HepG2 (cell line): ENCODE measurements around the gene CIAO3. TPM values are rescaled to one million over a fixed set of nuclear protein-coding genes. Genes with fewer than 3 reads are reported as not detected.

Experiments used
- AGO2 ChIP-seq: fragments of 200-400 bp; formaldehyde crosslinking; optimal IDR thresholded peaks from 2 replicates; pipeline ENCODE3; 2017; ENCODE audit warnings: mild to moderate bottlenecking, low read depth, low read length, moderate library complexity
- ATF7 ChIP-seq, 2 experiments: fragments of 450-650 bp in 1 of 2; sonication (generic) in 1 of 2; formaldehyde crosslinking in 1 of 2; IDR thresholded peaks; 2 replicates each; pipeline versions ENCODE4 v1.4.0 to v1.6.1; 2016 to 2020; ENCODE audit warnings: antibody characterized with exemption in 1 of 2, mild to moderate bottlenecking in 1 of 2, missing genetic modification reagents in 1 of 2
- BRCA1 ChIP-seq: sonication (generic); formaldehyde crosslinking; IDR thresholded peaks from 2 replicates; pipeline ENCODE4 v1.4.0; 2020; ENCODE audit warnings: missing genetic modification reagents
- CC2D1A ChIP-seq: sonication (generic); formaldehyde crosslinking; IDR thresholded peaks from 2 replicates; pipeline ENCODE4 v1.8.1; 2023; ENCODE audit warnings: mild to moderate bottlenecking, missing genetic modification reagents
- EEA1 ChIP-seq: sonication (generic); formaldehyde crosslinking; IDR thresholded peaks from 2 replicates; pipeline ENCODE4 v1.5.1; 2020; ENCODE audit warnings: mild to moderate bottlenecking, missing genetic modification reagents, borderline replicate concordance
- FIP1L1 ChIP-seq: fragments of 200-400 bp; formaldehyde crosslinking; IDR thresholded peaks from 2 replicates; pipeline ENCODE4 v1.6.1; 2018; ENCODE audit warnings: low read depth, mild to moderate bottlenecking, low read length, moderate library complexity, borderline replicate concordance; ENCODE audit not compliant: insufficient read depth
- GPN1 ChIP-seq: sonication (generic); formaldehyde crosslinking; IDR thresholded peaks from 2 replicates; pipeline ENCODE4 v1.5.1; 2020; ENCODE audit warnings: missing genetic modification reagents, borderline replicate concordance
- HMGXB4 ChIP-seq, 2 experiments: sonication (generic) in 1 of 2; formaldehyde crosslinking in 1 of 2; IDR thresholded peaks; 2 replicates each; pipeline versions ENCODE4 v1.4.0 to v1.6.1; 2018 to 2020; ENCODE audit warnings: missing genetic modification reagents in 2 of 2, borderline replicate concordance in 1 of 2, low read depth in 1 of 2, mild to moderate bottlenecking in 1 of 2, missing biosample characterization in 1 of 2
- LRRFIP1 ChIP-seq: sonication (generic); formaldehyde crosslinking; conservative IDR thresholded peaks from 2 replicates; pipeline ENCODE4 v1.4.0; 2020; ENCODE audit warnings: missing genetic modification reagents
- POLR2A ChIP-seq, 2 experiments: IDR thresholded peaks; 2 replicates each; pipeline ENCODE4 v1.6.1; 2011; ENCODE audit warnings: low read depth in 2 of 2, low read length in 2 of 2, mild to moderate bottlenecking in 1 of 2, moderate library complexity in 1 of 2; ENCODE audit not compliant: insufficient read depth in 1 of 2
- RBFOX2 ChIP-seq: fragments of 200-400 bp; formaldehyde crosslinking; IDR thresholded peaks from 2 replicates; pipeline ENCODE4 v1.6.1; 2017; ENCODE audit warnings: low read depth, mild to moderate bottlenecking, low read length
- RBM22 ChIP-seq: fragments of 200-400 bp; formaldehyde crosslinking; optimal IDR thresholded peaks from 2 replicates; pipeline ENCODE3; 2017; ENCODE audit warnings: mild to moderate bottlenecking, low read length, moderate library complexity
- SAFB2 ChIP-seq: sonication (generic); formaldehyde crosslinking; IDR thresholded peaks from 2 replicates; pipeline ENCODE4 v1.5.1; 2020; ENCODE audit warnings: missing genetic modification reagents, low read depth, mild to moderate bottlenecking, borderline replicate concordance
- SIX4 ChIP-seq: sonication (generic); formaldehyde crosslinking; IDR thresholded peaks from 2 replicates; pipeline ENCODE4 v1.4.0; 2020; ENCODE audit warnings: missing genetic modification reagents
- ZC3H13 ChIP-seq: sonication (generic); formaldehyde crosslinking; IDR thresholded peaks from 2 replicates; pipeline ENCODE4 v1.8.1; 2023; ENCODE audit warnings: mild to moderate bottlenecking, missing genetic modification reagents, moderate library complexity
- ZNF235 ChIP-seq: sonication (generic); formaldehyde crosslinking; IDR thresholded peaks from 2 replicates; pipeline ENCODE4 v1.8.1; 2023; ENCODE audit warnings: mild to moderate bottlenecking, missing genetic modification reagents, borderline replicate concordance
- ZNF274 ChIP-seq: sonication (generic); formaldehyde crosslinking; IDR thresholded peaks from 2 replicates; pipeline ENCODE4 v1.5.1; 2020; ENCODE audit warnings: mild to moderate bottlenecking, missing genetic modification reagents
- ZNF362 ChIP-seq: sonication (generic); formaldehyde crosslinking; IDR thresholded peaks from 2 replicates; pipeline ENCODE4 v1.4.0; 2020; ENCODE audit warnings: missing genetic modification reagents, mild to moderate bottlenecking, borderline replicate concordance
- ZNF564 ChIP-seq: sonication (generic); formaldehyde crosslinking; IDR thresholded peaks from 2 replicates; pipeline ENCODE4 v1.8.1; 2023; ENCODE audit warnings: mild to moderate bottlenecking, missing genetic modification reagents
- ZNF569 ChIP-seq: sonication (generic); formaldehyde crosslinking; IDR thresholded peaks from 2 replicates; pipeline ENCODE4 v1.5.0; 2020; ENCODE audit warnings: mild to moderate bottlenecking, missing genetic modification reagents, moderate library complexity, borderline replicate concordance
- ZNF720 ChIP-seq: sonication (generic); formaldehyde crosslinking; IDR thresholded peaks from 2 replicates; pipeline ENCODE4 v1.4.0; 2020; ENCODE audit warnings: missing genetic modification reagents
- ZNF883 ChIP-seq: sonication (generic); formaldehyde crosslinking; IDR thresholded peaks from 2 replicates; pipeline ENCODE4 v1.5.1; 2020; ENCODE audit warnings: mild to moderate bottlenecking, missing genetic modification reagents; ENCODE audit errors: not compliant biosample characterization
- polyA plus RNA-seq, 8 experiments: library from polyadenylated mRNA; depleted of rRNA in 3 of 8; stranded (reverse) in 7 of 8; unstranded in 1 of 8; fragments of >200 nt; fragmentation: Illumina TruSeq in 4 of 8; extraction: Trizol in 4 of 8; gene quantifications; 2 replicates each; pipeline versions ENCODE4 v1.2.1 to v1.2.3, GENCODE V29; 2011 to 2016; ENCODE audit warnings: low read depth in 4 of 8, missing spikeins in 1 of 8, mixed read lengths in 1 of 8; ENCODE audit not compliant: insufficient read depth in 1 of 8
- total RNA-seq, 5 experiments: library from RNA; depleted of rRNA; stranded (reverse); fragments of >200 nt; fragmentation: Illumina TruSeq; extraction: Trizol; gene quantifications; 2 replicates each; pipeline ENCODE4 v1.2.3, GENCODE V29; 2016; ENCODE audit warnings: low read depth in 1 of 5
- TF ChIP-seq, protein P1 (sequence below): sonication (generic); formaldehyde crosslinking; IDR thresholded peaks from 2 replicates; pipeline ENCODE4 v1.8.1; 2023; ENCODE audit warnings: mild to moderate bottlenecking, moderate library complexity, missing genetic modification reagents

Gene CIAO3
- total and polyA plus RNA-seq, 2 of the 13 experiments (the other 11 are each of a cell fraction or from before 2014, with no cell fraction given): 21.7 to 25.0 TPM

DNA sequence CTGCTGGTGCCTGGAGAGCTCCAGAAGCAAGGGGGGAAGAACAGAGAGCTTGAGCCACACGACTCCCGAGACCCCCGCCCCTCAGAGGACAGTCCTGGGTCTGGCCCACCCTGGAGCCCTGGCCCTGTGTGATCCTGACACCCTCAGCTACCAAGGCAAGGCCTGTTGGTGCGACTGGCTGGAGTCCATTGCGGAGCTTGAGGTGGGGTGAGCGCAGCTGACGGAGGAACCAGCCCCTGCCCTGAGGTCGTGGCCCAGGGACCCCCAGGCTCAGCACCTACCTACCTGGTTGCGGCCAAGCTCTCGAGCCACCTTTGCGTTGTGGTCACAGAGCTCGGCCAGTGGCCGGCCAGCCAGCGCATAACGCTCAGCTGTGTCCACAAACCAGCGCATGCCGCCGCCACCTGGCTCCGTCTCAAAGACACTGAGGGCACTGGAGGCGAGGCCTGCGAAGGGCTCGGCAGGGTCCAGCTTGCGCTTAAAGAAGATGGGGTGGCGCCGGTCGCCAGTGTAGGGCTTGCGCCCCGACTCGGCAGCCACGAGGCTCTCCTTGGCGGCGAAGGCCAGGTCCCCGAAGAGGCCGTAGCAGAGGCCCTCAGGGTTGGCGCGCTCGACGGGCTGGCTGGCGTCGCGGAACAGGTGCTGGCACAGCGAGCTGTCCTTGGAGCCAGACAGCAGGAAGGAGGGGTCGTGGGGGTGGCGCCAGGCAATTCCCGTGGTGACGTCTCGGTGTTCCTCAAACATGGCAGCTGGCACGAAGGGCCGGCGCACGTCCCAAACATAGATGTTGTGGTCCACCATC, 54.1 kb downstream of the CIAO3 start (continued):
- TF ChIP-seq ZNF564 (CRISPR knock-in tag): no peak
- 0 out of 4 replicates have a peak, but pooled peaks of 1 of the 2 experiments have one; percentile 13 for TF ChIP-seq POLR2A (IDR thresholded peaks at IDR 0.05; ENCODE audit: insufficient read depth in 1 of 2, low read depth in 2 of 2, low read length in 2 of 2)
- no peak for TF ChIP-seq CC2D1A (CRISPR knock-in tag)
- TF ChIP-seq ZNF569: no peak
- TF ChIP-seq ZNF883: no peak
- TF ChIP-seq ZC3H13 (CRISPR knock-in tag): peak; percentile 26; the same call in 1 of the 2 replicates
- TF ChIP-seq FIP1L1: no peak
- TF ChIP-seq, protein P1, sequence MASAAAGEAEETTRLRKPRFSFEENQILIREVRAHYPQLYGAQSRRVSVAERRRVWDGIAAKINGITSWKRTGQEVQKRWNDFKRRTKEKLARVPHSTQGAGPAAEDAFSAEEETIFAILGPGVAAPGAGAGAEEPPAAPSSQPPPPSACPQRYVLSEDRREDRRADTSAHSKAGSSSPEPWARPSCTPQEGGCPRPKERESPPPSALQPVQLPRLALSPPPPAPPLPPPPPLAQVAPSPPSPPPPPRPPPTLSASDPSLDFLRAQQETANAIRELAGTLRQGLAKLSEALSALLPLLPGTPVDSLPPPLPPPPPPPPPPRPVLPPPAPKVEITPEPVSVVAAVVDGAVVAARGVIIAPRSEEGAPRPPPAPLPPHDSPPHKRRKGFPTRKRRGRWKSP (CRISPR knock-in tag): no peak
- no peak for TF ChIP-seq ZNF274
- no peak for TF ChIP-seq SIX4 (CRISPR knock-in tag)
- TF ChIP-seq BRCA1 (CRISPR knock-in tag): no peak
- TF ChIP-seq RBM22: no peak
- no peak for TF ChIP-seq ZNF720 (CRISPR knock-in tag)
- TF ChIP-seq EEA1 (CRISPR knock-in tag): no peak
- no peak for TF ChIP-seq ZNF362
- TF ChIP-seq AGO2: peak; percentile 82
- no peak for TF ChIP-seq HMGXB4 (CRISPR knock-in tag; IDR thresholded peaks at IDR 0.05; ENCODE audit: borderline replicate concordance in 1 of 2, low read depth in 1 of 2)
- no peak for TF ChIP-seq LRRFIP1 (CRISPR knock-in tag)
- peak; percentile 62 for TF ChIP-seq RBFOX2
- no peak for TF ChIP-seq SAFB2
- TF ChIP-seq ZNF235: no peak
- TF ChIP-seq ATF7 (IDR thresholded peaks at IDR 0.05): no peak
- TF ChIP-seq ATF7 (CRISPR knock-in tag; IDR thresholded peaks at IDR 0.05): no peak
- TF ChIP-seq GPN1: no peak
